ENCODE data around the gene CNTNAP2.

GRCh38 chr7:146878901-146879300, 762.3 kb downstream of the CNTNAP2 start:
- no peak for TF ChIP-seq GATA2 (IDR thresholded peaks at IDR 0.05; ENCODE audit: low read depth, low read length)
- no peak for TF ChIP-seq GATA3 (IDR thresholded peaks at IDR 0.05; ENCODE audit: low read depth, low read length)
